Activated T-cell treated with anti-CD3 and anti-CD28 coated beads, Interleukin-2, amount 50 U/mL, for 48 hours (primary cell): Measurements from ENCODE around the gene TRIM33.
"Not testable (repeated sequence)": the region's sequence is repeated elsewhere in the genome, so short reads cannot be mapped to it uniquely, and the experiment has no call there.

Experiments
- DNase-seq, 2 experiments: peaks; one replicate each; pipeline ENCODE4 v3.0.0-alpha.2; 2020

TRIM33 gene

GRCh38 chr1:114509596-114510273 is 1.3 kb downstream of the TRIM33 start:
- DNase-seq: no peak

- DNase-seq: no peak
These were observed 2.6 kb downstream of the TRIM33 start for GRCh38 chr1:114508386-114508898.

GRCh38 chr1:114507513-114507912 is 3.5 kb downstream of the TRIM33 start:
- no peak for DNase-seq

GRCh38 chr1:114505148-114505561 is 5.8 kb downstream of the TRIM33 start:
- no peak for DNase-seq

- no peak for DNase-seq
These were observed 7.0 kb downstream of the TRIM33 start for GRCh38 chr1:114503916-114504422.

- no peak for DNase-seq
These were observed 8.9 kb downstream of the TRIM33 start for GRCh38 chr1:114502080-114502479.

GRCh38 chr1:114499478-114499877 is 11.5 kb downstream of the TRIM33 start:
- no peak for DNase-seq

GRCh38 chr1:114496089-114496488 is 14.9 kb downstream of the TRIM33 start:
- DNase-seq: no peak

- DNase-seq: no peak
These were observed 15.5 kb downstream of the TRIM33 start for GRCh38 chr1:114495486-114495885.

GRCh38 chr1:114492978-114493377 is 18.0 kb downstream of the TRIM33 start:
- DNase-seq: no peak

- no peak for DNase-seq
These were observed 20.7 kb downstream of the TRIM33 start for GRCh38 chr1:114490274-114490693.

- DNase-seq: no peak
These were observed 22.3 kb downstream of the TRIM33 start for GRCh38 chr1:114488739-114489138.

GRCh38 chr1:114485286-114485685 is 25.7 kb downstream of the TRIM33 start:
- DNase-seq: no peak

- DNase-seq: no peak
These were observed 28.4 kb downstream of the TRIM33 start for GRCh38 chr1:114482585-114482984.

- not testable (repeated sequence) for DNase-seq
These were observed 31.4 kb downstream of the TRIM33 start for GRCh38 chr1:114479636-114480035.

- no peak for DNase-seq
These were observed 31.9 kb downstream of the TRIM33 start for GRCh38 chr1:114479134-114479533.

GRCh38 chr1:114473796-114474195 is 37.2 kb downstream of the TRIM33 start:
- no peak for DNase-seq

- no peak for DNase-seq
These were observed 38.6 kb downstream of the TRIM33 start for GRCh38 chr1:114472408-114472807.

GRCh38 chr1:114470681-114471080 is 40.3 kb downstream of the TRIM33 start:
- no peak for DNase-seq

- DNase-seq: no peak
These were observed 42.1 kb downstream of the TRIM33 start for GRCh38 chr1:114468710-114469468.

GRCh38 chr1:114468047-114468446 is 43.0 kb downstream of the TRIM33 start:
- no peak for DNase-seq

GRCh38 chr1:114467491-114467890 is 43.5 kb downstream of the TRIM33 start:
- no peak for DNase-seq

GRCh38 chr1:114466334-114467014 is 44.5 kb downstream of the TRIM33 start:
- no peak for DNase-seq
